ENCODE measurements around the gene PTPRN2. TPM values are rescaled to one million over a fixed set of nuclear protein-coding genes. Genes with fewer than 3 reads are reported as not detected.
"Not testable (repeated sequence)": the region's sequence is repeated elsewhere in the genome, so short reads cannot be mapped to it uniquely, and the experiment has no call there.

PTPRN2 gene
- total RNA-seq, 1 experiment from 2014 or later = not detected

DNA sequence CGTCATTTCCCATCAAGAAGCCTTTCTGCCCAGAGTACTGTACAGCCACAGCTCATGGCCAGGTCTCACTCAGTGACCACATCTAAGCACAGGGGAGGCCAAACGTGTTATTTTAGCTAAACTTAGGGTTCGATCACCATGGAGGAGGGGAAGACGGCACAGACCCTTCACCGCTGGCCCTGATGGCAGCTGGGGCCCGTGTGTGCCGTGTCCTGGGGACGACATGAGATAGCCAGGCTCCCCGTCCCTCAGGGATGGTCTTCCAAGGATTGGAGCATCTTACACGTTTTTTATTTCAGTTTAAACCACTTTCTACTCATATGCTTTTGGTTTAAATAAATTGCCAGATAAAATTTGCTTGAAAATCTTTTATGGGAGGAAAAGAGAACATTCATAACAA, 737.9 kb downstream of the PTPRN2 start:
- Histone ChIP-seq H3K4me1 (replicated peaks; ENCODE audit: insufficient read depth) (no peaks in the 10 kb centered on the region), H3K79me2 (ENCODE audit: low read depth) (no peaks in the 10 kb centered on the region), H2AFZ (no peak overlapping the region), H3K4me3 (no peak overlapping the region), H3K36me3 (ENCODE audit: low read depth) (no peaks in the 10 kb centered on the region), H3K4me2 (no peak overlapping the region), H3K27me3 (ENCODE audit: insufficient read depth, low read depth) (peaks cover 99% of the 10 kb centered on the region), H4K20me1 (ENCODE audit: insufficient read depth) (peaks cover 8% of the 10 kb centered on the region; the same call in 1 of the 2 replicates), H3F3A (ENCODE audit: insufficient read depth, low read depth) (no peaks in the 10 kb centered on the region), H3K9me2 (ENCODE audit: insufficient read depth) (no peaks in the 10 kb centered on the region), H3K9me3 (ENCODE audit: insufficient read depth, low read depth) (no peaks in the 10 kb centered on the region), H3K27ac (no peak overlapping the region)
- TF ChIP-seq, protein P1, sequence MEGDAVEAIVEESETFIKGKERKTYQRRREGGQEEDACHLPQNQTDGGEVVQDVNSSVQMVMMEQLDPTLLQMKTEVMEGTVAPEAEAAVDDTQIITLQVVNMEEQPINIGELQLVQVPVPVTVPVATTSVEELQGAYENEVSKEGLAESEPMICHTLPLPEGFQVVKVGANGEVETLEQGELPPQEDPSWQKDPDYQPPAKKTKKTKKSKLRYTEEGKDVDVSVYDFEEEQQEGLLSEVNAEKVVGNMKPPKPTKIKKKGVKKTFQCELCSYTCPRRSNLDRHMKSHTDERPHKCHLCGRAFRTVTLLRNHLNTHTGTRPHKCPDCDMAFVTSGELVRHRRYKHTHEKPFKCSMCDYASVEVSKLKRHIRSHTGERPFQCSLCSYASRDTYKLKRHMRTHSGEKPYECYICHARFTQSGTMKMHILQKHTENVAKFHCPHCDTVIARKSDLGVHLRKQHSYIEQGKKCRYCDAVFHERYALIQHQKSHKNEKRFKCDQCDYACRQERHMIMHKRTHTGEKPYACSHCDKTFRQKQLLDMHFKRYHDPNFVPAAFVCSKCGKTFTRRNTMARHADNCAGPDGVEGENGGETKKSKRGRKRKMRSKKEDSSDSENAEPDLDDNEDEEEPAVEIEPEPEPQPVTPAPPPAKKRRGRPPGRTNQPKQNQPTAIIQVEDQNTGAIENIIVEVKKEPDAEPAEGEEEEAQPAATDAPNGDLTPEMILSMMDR (conservative IDR thresholded peaks at IDR 0.05) = no peak
- no peak for DNase-seq
- BruUV-seq (replicated peaks) = no TSS peak
- ChIA-PET CTCF (no interaction called here), POLR2A (ENCODE audit: unreplicated experiment) (no interaction called here)
- intact Hi-C loops (cut with micrococcal nuclease; ENCODE audit: unreplicated experiment) = no loop called here

DNA sequence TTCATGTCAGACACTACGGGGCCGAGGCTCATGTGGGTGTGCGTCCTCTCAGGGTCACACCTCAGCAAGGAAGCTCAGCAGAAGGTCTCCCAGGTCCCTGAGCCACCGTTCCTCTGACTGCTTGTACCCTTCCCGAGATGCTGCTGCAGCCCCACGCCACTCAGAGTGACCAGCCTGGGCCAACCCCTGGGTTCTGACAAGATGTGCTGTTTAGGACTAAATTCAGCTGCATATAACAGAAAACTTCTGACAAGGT, 738.4 kb downstream of the PTPRN2 start:
- peaks cover 99% of the 10 kb centered on the region for H3K27me3 ChIP-seq (ENCODE audit: insufficient read depth, low read depth)
- H3K4me1 ChIP-seq (replicated peaks; ENCODE audit: insufficient read depth) = no peaks in the 10 kb centered on the region
- no peak overlapping the region for H2AFZ ChIP-seq
- no TSS peak for BruUV-seq (replicated peaks)
- no peak overlapping the region for H3K27ac ChIP-seq
- H3K36me3 ChIP-seq (ENCODE audit: low read depth) = no peaks in the 10 kb centered on the region
- H3K9me2 ChIP-seq (ENCODE audit: insufficient read depth) = no peaks in the 10 kb centered on the region
- intact Hi-C loops (cut with micrococcal nuclease; ENCODE audit: unreplicated experiment) = no loop called here
- no peak overlapping the region for H3K4me3 ChIP-seq
- no peaks in the 10 kb centered on the region for H3K9me3 ChIP-seq (ENCODE audit: insufficient read depth, low read depth)
- peaks cover 5% of the 10 kb centered on the region; the same call in 1 of the 2 replicates for H4K20me1 ChIP-seq (ENCODE audit: insufficient read depth)
- CTCF ChIA-PET = no interaction called here
- POLR2A ChIA-PET (ENCODE audit: unreplicated experiment) = no interaction called here
- no peak for TF ChIP-seq EZH2 (IDR thresholded peaks at IDR 0.05; ENCODE audit: low read depth)
- TF ChIP-seq, protein P1 (conservative IDR thresholded peaks at IDR 0.05) = no peak
- DNase-seq = no peak
- no peaks in the 10 kb centered on the region for H3F3A ChIP-seq (ENCODE audit: insufficient read depth, low read depth)
- H3K4me2 ChIP-seq = no peak overlapping the region
- no peaks in the 10 kb centered on the region for H3K79me2 ChIP-seq (ENCODE audit: low read depth)

DNA sequence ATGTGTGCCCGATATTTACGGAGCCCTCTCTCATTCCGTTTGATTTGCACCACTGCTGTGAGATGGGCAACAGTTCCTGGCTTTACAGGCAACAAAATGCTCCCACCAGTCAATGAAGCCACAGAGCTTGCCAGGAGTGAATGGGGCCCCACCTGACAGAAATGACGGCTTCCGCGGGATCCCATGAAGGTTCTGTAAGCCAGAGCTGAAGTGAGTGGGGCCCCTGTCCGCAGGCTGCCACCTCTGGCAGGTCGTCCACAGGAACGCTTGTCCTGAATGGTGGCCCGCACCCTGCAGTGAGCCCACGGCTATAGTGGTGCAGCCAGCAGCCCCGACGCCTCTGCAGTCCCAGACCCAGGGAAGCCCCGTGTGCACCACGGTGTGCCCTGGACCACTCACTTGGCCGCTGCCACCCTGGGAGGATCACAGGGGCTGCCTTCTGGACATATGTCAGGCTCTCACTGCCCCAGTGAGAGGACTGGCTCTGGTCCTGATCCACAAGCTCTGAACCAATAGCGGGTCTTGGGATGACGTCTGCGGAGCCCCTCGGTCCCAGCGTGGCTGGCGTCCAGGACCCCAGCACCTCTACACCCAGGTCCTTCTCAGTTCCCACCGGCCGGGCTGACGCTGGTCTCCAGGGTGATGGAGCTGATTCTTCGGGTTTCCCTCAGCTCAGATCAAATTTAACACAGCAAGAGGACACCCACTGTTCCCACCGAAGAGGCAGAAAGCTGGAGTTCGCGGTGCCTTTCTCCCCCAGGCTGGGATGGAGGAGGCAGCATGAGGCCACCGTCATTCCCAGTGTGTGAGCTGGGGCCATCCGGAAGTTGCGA, 738.9 kb downstream of the PTPRN2 start:
- Histone ChIP-seq H3K9me3 (ENCODE audit: insufficient read depth, low read depth) (no peaks in the 10 kb centered on the region), H3K4me1 (replicated peaks; ENCODE audit: insufficient read depth) (no peaks in the 10 kb centered on the region), H3K9me2 (ENCODE audit: insufficient read depth) (no peaks in the 10 kb centered on the region), H3K4me2 (no peak overlapping the region), H3F3A (ENCODE audit: insufficient read depth, low read depth) (no peaks in the 10 kb centered on the region), H3K4me3 (no peak overlapping the region), H3K36me3 (ENCODE audit: low read depth) (no peaks in the 10 kb centered on the region), H4K20me1 (ENCODE audit: insufficient read depth) (peaks cover 5% of the 10 kb centered on the region; the same call in 1 of the 2 replicates), H3K27me3 (ENCODE audit: insufficient read depth, low read depth) (peaks cover 99% of the 10 kb centered on the region), H3K27ac (no peak overlapping the region), H2AFZ (no peak overlapping the region), H3K79me2 (ENCODE audit: low read depth) (no peaks in the 10 kb centered on the region)
- no peak for DNase-seq
- intact Hi-C loops (cut with micrococcal nuclease; ENCODE audit: unreplicated experiment) = no loop called here
- BruUV-seq (replicated peaks) = no TSS peak
- POLR2A ChIA-PET (ENCODE audit: unreplicated experiment) = no interaction called here
- TF ChIP-seq EZH2 (IDR thresholded peaks at IDR 0.05; ENCODE audit: low read depth) = peak; percentile 62; the same call in 1 of the 2 replicates
- TF ChIP-seq, protein P1 (conservative IDR thresholded peaks at IDR 0.05) = no peak
- CTCF ChIA-PET = no interaction called here

DNA sequence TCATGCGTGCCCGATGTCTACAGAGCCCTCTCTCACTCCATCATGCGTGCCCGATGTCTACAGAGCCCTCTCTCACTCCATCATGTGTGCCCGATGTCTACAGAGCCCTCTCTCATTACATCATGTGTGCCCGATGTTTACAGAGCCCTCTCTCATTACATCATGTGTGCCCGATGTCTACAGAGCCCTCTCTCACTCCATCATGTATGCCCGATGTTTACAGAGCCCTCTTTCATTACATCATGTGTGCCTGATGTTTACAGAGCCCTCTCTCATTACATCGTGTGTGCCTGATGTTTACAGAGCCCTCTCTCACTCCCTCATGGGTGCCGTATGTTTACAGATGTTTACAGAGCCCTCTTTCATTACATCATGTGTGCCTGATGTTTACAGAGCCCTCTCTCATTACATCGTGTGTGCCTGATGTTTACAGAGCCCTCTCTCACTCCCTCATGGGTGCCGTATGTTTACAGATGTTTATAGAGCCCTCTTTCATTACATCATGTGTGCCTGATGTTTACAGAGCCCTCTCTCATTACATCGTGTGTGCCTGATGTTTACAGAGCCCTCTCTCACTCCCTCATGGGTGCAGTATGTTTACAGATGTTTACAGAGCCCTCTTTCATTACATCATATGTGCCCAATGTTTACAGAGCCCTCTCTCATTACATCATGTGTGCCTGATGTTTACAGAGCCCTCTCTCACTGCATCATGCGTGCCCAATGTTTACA, 739.7 kb downstream of the PTPRN2 start:
- H4K20me1 ChIP-seq (ENCODE audit: insufficient read depth); H3K4me2 ChIP-seq; BruUV-seq (replicated peaks); H3K9me3 ChIP-seq (ENCODE audit: insufficient read depth, low read depth); H3F3A ChIP-seq (ENCODE audit: insufficient read depth, low read depth); H3K36me3 ChIP-seq (ENCODE audit: low read depth); H3K4me1 ChIP-seq (replicated peaks; ENCODE audit: insufficient read depth); H3K4me3 ChIP-seq; H3K9me2 ChIP-seq (ENCODE audit: insufficient read depth); DNase-seq; H2AFZ ChIP-seq; CTCF ChIA-PET; H3K27ac ChIP-seq; POLR2A ChIA-PET (ENCODE audit: unreplicated experiment); H3K79me2 ChIP-seq (ENCODE audit: low read depth); intact Hi-C loops (cut with micrococcal nuclease; ENCODE audit: unreplicated experiment): not testable (repeated sequence)
- peaks cover 99% of the 10 kb centered on the region for H3K27me3 ChIP-seq (ENCODE audit: insufficient read depth, low read depth)

DNA sequence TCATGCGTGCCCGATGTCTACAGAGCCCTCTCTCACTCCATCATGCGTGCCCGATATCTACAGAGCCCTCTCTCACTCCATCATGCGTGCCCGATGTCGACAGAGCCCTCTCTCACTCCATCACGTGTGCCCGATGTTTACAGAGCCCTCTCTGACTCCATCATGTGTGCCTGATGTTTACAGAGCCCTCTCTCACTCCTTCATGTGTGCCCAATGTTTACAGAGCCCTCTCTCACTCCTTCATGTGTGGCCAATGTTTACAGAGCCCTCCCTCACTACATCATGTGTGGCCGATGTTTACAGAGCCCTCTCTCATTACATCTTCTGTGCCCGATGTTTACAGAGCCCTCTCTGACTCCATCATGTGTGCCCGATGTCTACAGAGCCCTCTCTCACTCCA, 740.9 kb downstream of the PTPRN2 start:
- CTCF ChIA-PET; H4K20me1 ChIP-seq (ENCODE audit: insufficient read depth); H3K4me1 ChIP-seq (replicated peaks; ENCODE audit: insufficient read depth); H3K4me2 ChIP-seq; H3K9me2 ChIP-seq (ENCODE audit: insufficient read depth); H3K27ac ChIP-seq; H2AFZ ChIP-seq; H3K9me3 ChIP-seq (ENCODE audit: insufficient read depth, low read depth); H3K79me2 ChIP-seq (ENCODE audit: low read depth); H3K4me3 ChIP-seq; DNase-seq; POLR2A ChIA-PET (ENCODE audit: unreplicated experiment); BruUV-seq (replicated peaks); H3K36me3 ChIP-seq (ENCODE audit: low read depth); H3F3A ChIP-seq (ENCODE audit: insufficient read depth, low read depth); intact Hi-C loops (cut with micrococcal nuclease; ENCODE audit: unreplicated experiment): not testable (repeated sequence)
- peaks cover 99% of the 10 kb centered on the region for H3K27me3 ChIP-seq (ENCODE audit: insufficient read depth, low read depth)

Data from PC-9 (cell line).